Measurements from ENCODE around the gene TXNRD3. TPM values are rescaled to one million over a fixed set of nuclear protein-coding genes. Genes with fewer than 3 reads are reported as not detected.

Gene TXNRD3
- total and polyA plus RNA-seq, 10 donors, result 3.7 to 12.9 (median 6.5) TPM

DNA sequence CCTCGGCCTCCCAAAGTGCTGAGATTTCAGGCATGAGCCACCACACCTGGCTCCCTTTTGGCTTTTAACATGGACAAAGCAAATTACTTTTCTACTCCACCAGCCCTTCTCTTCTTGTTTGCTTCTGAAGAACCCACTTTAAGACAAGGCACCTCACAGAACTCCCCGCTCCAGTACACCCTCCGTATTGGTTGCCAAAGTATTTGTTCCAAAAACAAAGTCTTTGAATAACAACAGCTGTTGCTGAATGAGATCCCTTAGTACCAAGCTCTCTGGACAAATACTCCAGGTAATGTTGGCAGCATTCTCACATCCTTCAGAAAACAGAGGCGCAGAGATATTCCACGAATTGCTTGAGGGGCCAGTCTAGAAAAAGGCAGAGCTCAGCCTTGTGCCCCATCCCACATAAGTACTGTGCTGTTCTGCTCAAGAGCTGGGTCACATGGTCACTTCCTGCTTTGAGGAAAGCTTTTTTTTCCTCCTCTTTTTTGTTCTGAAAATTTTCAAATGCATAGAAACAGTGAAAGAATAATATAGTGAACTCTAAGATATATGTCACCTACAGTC is 41.9 kb upstream of the TXNRD3 start:
- intact Hi-C loops (cut with DNase I; ENCODE audit: low total_unique reads), result no loop called here
- no peak overlapping the region for H3K4me3 ChIP-seq
- TF ChIP-seq POLR2A (IDR thresholded peaks at IDR 0.05) (no peak), CTCF (IDR thresholded peaks at IDR 0.05 in 8 of 11, conservative IDR thresholded peaks at IDR 0.05 in 3 of 11) (no peak), POLR2AphosphoS5 (IDR thresholded peaks at IDR 0.05) (no peak)
- WGBS, 5 donors, result 66 to 85% (median 74%) methylated on average over 5 of the region's 5 CpGs
- H3K4me1 ChIP-seq, result no peaks in the 10 kb centered on the region
- peaks cover 0 to 61% (median 0%) of the 10 kb centered on the region in 7 donors for H3K27me3 ChIP-seq (replicated peaks in 1 of 7)
- DNase-seq, result no peak
- H3K36me3 ChIP-seq, result no peaks in the 10 kb centered on the region
- no peaks in the 10 kb centered on the region for H3K9me3 ChIP-seq
- H3K27ac ChIP-seq, result no peak overlapping the region

- no peak for DNase-seq
- Histone ChIP-seq H3K4me3 (no peak overlapping the region), H3K36me3 (no peaks in the 10 kb centered on the region), H3K27me3 (replicated peaks in 1 of 7) (peaks cover 0 to 50% (median 0%) of the 10 kb centered on the region in 7 donors), H3K27ac (no peak overlapping the region), H3K4me1 (no peaks in the 10 kb centered on the region), H3K9me3 (no peaks in the 10 kb centered on the region)
- intact Hi-C loops (cut with DNase I; ENCODE audit: low total_unique reads), result no loop called here
- TF ChIP-seq POLR2A (IDR thresholded peaks at IDR 0.05), result no peak
- no peak for TF ChIP-seq CTCF (IDR thresholded peaks at IDR 0.05 in 8 of 11, conservative IDR thresholded peaks at IDR 0.05 in 3 of 11)
- TF ChIP-seq POLR2AphosphoS5 (IDR thresholded peaks at IDR 0.05), result no peak
- WGBS, 5 donors, result 16 to 29% (median 25%) methylated on average over 3 of the region's 3 CpGs
Observed at GRCh38 chr3:126693921-126694320, 39.0 kb upstream of the TXNRD3 start.

GRCh38 chr3:126692858-126693257 is 37.9 kb upstream of the TXNRD3 start:
- Histone ChIP-seq H3K27ac (no peak overlapping the region), H3K27me3 (replicated peaks in 1 of 7) (peaks cover 0 to 41% (median 0%) of the 10 kb centered on the region in 7 donors), H3K4me3 (no peak overlapping the region), H3K4me1 (no peaks in the 10 kb centered on the region), H3K9me3 (no peaks in the 10 kb centered on the region), H3K36me3 (no peaks in the 10 kb centered on the region)
- no peak for DNase-seq
- WGBS, 5 donors, result 62 to 83% (median 76%) methylated on average over 5 of the region's 5 CpGs
- TF ChIP-seq POLR2A (IDR thresholded peaks at IDR 0.05), result no peak
- no peak for TF ChIP-seq CTCF (IDR thresholded peaks at IDR 0.05 in 8 of 11, conservative IDR thresholded peaks at IDR 0.05 in 3 of 11)
- TF ChIP-seq POLR2AphosphoS5 (IDR thresholded peaks at IDR 0.05), result no peak
- intact Hi-C loops (cut with DNase I; ENCODE audit: low total_unique reads), result no loop called here

DNA sequence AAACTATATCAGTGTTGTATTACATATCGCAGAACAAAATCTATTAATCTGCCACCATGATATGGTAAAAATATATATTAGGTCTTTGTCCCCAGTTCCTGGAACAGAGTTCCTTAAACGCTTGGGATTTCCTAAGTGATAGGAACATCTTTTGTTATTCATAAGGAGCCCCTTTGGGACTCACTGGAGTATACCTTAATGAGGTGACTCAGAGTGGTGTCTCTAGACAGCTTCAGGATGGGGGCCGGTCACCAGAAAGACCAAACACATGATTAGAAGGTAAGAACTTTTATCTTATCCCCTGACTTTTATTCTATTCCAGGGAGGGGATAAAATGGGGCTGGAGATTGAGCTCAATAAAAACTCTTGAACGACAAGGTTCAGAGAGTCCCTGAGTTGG is 36.8 kb upstream of the TXNRD3 start:
- no peaks in the 10 kb centered on the region for H3K4me1 ChIP-seq
- H3K27me3 ChIP-seq (replicated peaks in 1 of 7), result peaks cover 0 to 37% (median 0%) of the 10 kb centered on the region in 7 donors
- 89 to 93% (median 90%) methylated on average over 4 of the region's 4 CpGs for WGBS, 5 donors
- no peak overlapping the region for H3K4me3 ChIP-seq
- DNase-seq, result no peak
- H3K9me3 ChIP-seq, result no peaks in the 10 kb centered on the region
- intact Hi-C loops (cut with DNase I; ENCODE audit: low total_unique reads), result no loop called here
- H3K36me3 ChIP-seq, result no peaks in the 10 kb centered on the region
- TF ChIP-seq CTCF (IDR thresholded peaks at IDR 0.05 in 8 of 11, conservative IDR thresholded peaks at IDR 0.05 in 3 of 11) (no peak), POLR2AphosphoS5 (IDR thresholded peaks at IDR 0.05) (no peak), POLR2A (IDR thresholded peaks at IDR 0.05) (no peak)
- no peak overlapping the region for H3K27ac ChIP-seq

All from spleen (tissue), 11 donors.